T follicular helper cell (primary cell): ENCODE results near the gene BMERB1.

Source experiments
- DNase-seq: peaks from one replicate; pipeline ENCODE4 v3.0.0-alpha.2; 2020; ENCODE audit warnings: low read depth

The BMERB1 gene

GRCh38 chr16:15613676-15614075 lies 179.3 kb downstream of the BMERB1 start:
- DNase-seq, result no peak

GRCh38 chr16:15616012-15616411 lies 181.6 kb downstream of the BMERB1 start:
- no peak for DNase-seq

GRCh38 chr16:15616475-15617165 lies 182.2 kb downstream of the BMERB1 start:
- no peak for DNase-seq

DNA sequence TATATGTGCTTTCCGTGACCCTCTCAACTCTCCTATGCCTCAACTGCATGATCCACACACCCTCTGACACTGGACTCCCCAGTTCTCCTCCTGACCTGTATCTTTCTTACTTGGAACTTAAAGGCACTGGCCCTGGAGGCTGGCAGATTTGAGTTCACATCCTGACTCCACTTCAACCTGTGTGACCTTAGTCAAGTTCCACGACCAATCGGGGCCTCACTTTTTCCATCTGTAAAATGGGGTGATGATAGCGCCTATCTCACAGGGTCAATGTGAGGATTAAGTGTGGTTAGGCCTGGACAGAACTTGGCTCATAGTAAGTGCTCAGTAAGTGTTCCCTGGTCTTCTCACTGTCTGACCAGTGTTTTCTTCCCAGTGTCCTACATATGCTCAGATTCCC lies 183.5 kb downstream of the BMERB1 start:
- DNase-seq, result no peak

DNA sequence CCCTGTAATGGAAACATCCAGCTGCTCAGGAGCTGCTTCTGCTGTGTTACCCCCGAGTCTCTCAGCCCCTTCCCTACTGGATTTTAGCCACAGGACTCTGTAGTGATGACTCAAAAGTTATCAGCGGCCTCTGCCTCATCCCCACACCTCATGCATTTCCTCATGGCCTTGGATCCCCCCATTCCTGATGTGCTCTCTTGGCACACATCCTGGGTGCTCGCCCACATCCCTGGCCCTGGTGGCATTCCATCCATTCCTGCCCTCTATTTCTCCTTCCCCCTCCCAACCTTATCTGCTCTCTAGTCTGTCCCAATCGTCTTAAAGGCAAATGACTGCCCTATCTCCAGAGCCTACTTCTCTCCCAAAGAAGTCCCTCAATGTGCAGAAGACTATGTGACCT lies 184.0 kb downstream of the BMERB1 start:
- DNase-seq, result no peak

- no peak for DNase-seq
Observed at GRCh38 chr16:15620611-15621195, 186.3 kb downstream of the BMERB1 start.

DNA sequence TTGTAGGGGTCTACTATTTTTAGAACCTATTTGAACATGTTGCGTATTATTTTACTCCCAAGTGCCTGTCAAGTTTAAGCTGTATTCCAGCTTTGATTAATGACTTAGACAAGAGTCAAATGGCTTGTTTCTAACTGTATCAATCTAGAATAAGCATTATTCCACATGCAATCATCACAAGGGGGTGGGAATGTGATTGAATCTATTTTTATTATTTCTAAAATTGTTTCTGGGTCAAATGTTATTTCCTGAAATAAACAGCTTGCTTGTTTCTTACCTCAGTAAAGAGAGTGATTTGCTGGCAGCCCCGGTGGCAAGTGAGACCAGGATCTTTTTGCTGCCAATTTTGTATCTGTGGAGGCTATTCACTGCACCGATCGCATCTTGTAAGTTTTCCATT lies 187.1 kb downstream of the BMERB1 start:
- DNase-seq, result no peak

DNA sequence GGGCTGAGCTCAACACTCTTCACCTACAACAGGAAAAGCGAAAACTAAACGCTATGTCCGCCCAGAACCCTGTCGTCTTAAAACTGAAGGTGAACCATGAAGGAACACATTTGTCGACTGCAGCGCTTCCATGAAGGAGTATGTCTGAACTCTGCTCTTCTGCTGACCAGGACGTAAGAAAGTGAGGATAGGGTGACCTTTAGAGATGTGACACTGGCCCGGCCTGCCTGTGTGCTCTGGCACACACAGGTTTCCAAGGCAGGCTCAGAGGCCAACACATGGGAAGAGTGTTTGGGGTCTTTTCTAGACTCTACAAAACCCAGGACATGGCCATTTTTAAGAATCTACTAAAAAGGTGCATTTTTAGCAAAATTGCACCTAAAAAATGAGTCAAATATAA lies 187.5 kb downstream of the BMERB1 start:
- DNase-seq, result no peak

DNA sequence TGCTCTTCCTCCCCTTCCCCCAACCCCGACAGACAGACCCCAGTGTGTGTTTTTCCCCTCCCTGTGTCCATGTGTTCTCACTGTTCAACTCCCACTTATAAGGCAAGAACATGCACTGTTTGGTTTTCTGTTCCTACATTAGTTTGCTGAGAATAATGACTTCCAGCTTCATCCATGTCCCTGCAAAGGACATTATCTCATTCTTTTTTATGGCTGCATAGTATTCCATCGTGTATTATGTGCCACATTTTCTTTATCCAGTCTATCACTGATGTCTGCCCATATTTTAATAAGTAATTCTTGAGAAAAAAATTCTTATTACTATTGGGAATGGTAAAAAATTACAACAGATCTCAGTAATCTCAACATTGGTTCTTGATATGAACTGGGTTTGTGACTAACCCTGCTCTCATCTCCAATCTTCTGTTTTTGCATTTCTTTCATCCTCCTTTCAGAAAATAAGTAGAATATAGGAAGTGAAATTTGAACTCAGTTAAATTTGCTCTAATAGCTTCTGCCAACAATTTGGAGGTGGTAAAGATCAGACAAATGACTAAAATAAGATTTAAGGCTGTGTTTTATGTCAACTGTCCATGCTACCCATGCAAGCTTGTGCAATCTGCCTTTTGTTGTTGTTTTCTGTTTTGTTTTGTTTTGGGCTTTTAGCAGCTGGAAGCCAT lies 197.5 kb downstream of the BMERB1 start:
- no peak for DNase-seq

DNA sequence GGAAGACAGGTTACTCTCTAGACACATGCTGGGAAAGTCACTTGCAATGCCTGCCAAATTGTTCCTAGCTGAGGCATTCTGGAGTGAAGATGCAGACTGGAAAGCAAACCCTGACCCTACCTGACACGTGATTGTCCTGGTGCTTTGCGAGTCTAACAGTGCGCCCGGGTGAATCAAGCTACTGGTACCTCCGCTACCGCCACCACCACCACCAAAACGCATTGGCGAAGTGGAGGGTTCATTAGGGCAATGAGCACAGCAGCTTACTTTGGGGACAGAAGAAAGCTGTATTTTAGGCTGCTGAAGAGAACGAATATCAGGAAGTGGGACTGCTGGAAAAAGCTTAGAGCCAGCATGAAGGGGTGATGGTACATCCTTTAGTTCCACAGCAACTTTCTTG lies 201.5 kb downstream of the BMERB1 start:
- no peak for DNase-seq

- DNase-seq, result no peak
Observed at GRCh38 chr16:15636392-15636873, 202.0 kb downstream of the BMERB1 start.
